Measurements from ENCODE around the gene SMIM14.
"Not testable (repeated sequence)": the region's sequence is repeated elsewhere in the genome, so short reads cannot be mapped to it uniquely, and the experiment has no call there.

DNA sequence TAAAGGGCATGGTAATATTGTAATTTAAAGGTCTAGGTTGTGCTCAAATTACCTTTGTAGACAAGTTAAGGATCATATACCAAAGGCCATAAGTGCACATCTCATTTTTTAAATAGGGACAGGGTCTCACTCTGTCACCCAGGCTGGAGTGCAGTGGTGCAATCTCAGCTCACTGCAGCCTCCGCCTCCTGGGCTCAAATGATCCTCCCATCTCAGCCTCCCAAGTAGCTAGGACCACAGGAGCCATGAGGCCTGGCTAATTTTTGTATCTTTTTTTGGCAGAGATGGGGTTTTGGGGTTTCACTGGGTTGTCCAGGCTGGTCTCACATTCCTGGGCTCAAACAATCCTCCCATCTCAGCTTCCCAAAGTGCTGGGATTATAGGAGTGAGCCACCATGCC is 124.4 kb downstream of the SMIM14 start:
- TF ChIP-seq, protein P1, sequence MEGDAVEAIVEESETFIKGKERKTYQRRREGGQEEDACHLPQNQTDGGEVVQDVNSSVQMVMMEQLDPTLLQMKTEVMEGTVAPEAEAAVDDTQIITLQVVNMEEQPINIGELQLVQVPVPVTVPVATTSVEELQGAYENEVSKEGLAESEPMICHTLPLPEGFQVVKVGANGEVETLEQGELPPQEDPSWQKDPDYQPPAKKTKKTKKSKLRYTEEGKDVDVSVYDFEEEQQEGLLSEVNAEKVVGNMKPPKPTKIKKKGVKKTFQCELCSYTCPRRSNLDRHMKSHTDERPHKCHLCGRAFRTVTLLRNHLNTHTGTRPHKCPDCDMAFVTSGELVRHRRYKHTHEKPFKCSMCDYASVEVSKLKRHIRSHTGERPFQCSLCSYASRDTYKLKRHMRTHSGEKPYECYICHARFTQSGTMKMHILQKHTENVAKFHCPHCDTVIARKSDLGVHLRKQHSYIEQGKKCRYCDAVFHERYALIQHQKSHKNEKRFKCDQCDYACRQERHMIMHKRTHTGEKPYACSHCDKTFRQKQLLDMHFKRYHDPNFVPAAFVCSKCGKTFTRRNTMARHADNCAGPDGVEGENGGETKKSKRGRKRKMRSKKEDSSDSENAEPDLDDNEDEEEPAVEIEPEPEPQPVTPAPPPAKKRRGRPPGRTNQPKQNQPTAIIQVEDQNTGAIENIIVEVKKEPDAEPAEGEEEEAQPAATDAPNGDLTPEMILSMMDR (IDR thresholded peaks at IDR 0.05) = not testable (repeated sequence)
- not testable (repeated sequence) for TF ChIP-seq JUN (CRISPR knock-in tag; IDR thresholded peaks at IDR 0.05); NFATC4 (CRISPR knock-in tag; IDR thresholded peaks at IDR 0.05); CBFB (CRISPR knock-in tag; IDR thresholded peaks at IDR 0.05; ENCODE audit: low read depth); CREM (CRISPR knock-in tag; IDR thresholded peaks at IDR 0.05); ZBTB21 (CRISPR knock-in tag; IDR thresholded peaks at IDR 0.05; ENCODE audit: borderline replicate concordance); TEAD1 (CRISPR knock-in tag; IDR thresholded peaks at IDR 0.05); NR3C1 (CRISPR knock-in tag; conservative IDR thresholded peaks at IDR 0.05; ENCODE audit: low read depth)
- TF ChIP-seq, protein P2, sequence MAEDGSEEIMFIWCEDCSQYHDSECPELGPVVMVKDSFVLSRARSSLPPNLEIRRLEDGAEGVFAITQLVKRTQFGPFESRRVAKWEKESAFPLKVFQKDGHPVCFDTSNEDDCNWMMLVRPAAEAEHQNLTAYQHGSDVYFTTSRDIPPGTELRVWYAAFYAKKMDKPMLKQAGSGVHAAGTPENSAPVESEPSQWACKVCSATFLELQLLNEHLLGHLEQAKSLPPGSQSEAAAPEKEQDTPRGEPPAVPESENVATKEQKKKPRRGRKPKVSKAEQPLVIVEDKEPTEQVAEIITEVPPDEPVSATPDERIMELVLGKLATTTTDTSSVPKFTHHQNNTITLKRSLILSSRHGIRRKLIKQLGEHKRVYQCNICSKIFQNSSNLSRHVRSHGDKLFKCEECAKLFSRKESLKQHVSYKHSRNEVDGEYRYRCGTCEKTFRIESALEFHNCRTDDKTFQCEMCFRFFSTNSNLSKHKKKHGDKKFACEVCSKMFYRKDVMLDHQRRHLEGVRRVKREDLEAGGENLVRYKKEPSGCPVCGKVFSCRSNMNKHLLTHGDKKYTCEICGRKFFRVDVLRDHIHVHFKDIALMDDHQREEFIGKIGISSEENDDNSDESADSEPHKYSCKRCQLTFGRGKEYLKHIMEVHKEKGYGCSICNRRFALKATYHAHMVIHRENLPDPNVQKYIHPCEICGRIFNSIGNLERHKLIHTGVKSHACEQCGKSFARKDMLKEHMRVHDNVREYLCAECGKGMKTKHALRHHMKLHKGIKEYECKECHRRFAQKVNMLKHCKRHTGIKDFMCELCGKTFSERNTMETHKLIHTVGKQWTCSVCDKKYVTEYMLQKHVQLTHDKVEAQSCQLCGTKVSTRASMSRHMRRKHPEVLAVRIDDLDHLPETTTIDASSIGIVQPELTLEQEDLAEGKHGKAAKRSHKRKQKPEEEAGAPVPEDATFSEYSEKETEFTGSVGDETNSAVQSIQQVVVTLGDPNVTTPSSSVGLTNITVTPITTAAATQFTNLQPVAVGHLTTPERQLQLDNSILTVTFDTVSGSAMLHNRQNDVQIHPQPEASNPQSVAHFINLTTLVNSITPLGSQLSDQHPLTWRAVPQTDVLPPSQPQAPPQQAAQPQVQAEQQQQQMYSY (CRISPR knock-in tag; IDR thresholded peaks at IDR 0.05) = not testable (repeated sequence)
- TF ChIP-seq, protein P3, sequence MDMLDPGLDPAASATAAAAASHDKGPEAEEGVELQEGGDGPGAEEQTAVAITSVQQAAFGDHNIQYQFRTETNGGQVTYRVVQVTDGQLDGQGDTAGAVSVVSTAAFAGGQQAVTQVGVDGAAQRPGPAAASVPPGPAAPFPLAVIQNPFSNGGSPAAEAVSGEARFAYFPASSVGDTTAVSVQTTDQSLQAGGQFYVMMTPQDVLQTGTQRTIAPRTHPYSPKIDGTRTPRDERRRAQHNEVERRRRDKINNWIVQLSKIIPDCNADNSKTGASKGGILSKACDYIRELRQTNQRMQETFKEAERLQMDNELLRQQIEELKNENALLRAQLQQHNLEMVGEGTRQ (CRISPR knock-in tag; IDR thresholded peaks at IDR 0.05) = not testable (repeated sequence)
- TF ChIP-seq, protein P4, sequence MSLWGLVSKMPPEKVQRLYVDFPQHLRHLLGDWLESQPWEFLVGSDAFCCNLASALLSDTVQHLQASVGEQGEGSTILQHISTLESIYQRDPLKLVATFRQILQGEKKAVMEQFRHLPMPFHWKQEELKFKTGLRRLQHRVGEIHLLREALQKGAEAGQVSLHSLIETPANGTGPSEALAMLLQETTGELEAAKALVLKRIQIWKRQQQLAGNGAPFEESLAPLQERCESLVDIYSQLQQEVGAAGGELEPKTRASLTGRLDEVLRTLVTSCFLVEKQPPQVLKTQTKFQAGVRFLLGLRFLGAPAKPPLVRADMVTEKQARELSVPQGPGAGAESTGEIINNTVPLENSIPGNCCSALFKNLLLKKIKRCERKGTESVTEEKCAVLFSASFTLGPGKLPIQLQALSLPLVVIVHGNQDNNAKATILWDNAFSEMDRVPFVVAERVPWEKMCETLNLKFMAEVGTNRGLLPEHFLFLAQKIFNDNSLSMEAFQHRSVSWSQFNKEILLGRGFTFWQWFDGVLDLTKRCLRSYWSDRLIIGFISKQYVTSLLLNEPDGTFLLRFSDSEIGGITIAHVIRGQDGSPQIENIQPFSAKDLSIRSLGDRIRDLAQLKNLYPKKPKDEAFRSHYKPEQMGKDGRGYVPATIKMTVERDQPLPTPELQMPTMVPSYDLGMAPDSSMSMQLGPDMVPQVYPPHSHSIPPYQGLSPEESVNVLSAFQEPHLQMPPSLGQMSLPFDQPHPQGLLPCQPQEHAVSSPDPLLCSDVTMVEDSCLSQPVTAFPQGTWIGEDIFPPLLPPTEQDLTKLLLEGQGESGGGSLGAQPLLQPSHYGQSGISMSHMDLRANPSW (CRISPR knock-in tag; conservative IDR thresholded peaks at IDR 0.05; ENCODE audit: low read depth) = not testable (repeated sequence)
- TF ChIP-seq, protein P5, sequence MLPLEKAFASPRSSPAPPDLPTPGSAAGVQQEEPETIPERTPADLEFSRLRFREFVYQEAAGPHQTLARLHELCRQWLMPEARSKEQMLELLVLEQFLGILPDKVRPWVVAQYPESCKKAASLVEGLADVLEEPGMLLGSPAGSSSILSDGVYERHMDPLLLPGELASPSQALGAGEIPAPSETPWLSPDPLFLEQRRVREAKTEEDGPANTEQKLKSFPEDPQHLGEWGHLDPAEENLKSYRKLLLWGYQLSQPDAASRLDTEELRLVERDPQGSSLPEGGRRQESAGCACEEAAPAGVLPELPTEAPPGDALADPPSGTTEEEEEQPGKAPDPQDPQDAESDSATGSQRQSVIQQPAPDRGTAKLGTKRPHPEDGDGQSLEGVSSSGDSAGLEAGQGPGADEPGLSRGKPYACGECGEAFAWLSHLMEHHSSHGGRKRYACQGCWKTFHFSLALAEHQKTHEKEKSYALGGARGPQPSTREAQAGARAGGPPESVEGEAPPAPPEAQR (CRISPR knock-in tag; IDR thresholded peaks at IDR 0.05) = not testable (repeated sequence)

Data from WTC11 (cell line).